NOMO-1 treated with dmso at 0.1 percent for 144 hours (cell line): ENCODE data around the gene ADORA2B.
A peak's percentile ranks its signal among the peaks of the same experiment; 100 is the strongest.
"Not testable (repeated sequence)": the region's sequence is repeated elsewhere in the genome, so short reads cannot be mapped to it uniquely, and the experiment has no call there.

Experiments
- DNase-seq: peaks from one replicate; lab custom pipeline; 2025; ENCODE audit not compliant: unreplicated experiment; lab: John Stamatoyannopoulos, UW

ADORA2B gene

DNA sequence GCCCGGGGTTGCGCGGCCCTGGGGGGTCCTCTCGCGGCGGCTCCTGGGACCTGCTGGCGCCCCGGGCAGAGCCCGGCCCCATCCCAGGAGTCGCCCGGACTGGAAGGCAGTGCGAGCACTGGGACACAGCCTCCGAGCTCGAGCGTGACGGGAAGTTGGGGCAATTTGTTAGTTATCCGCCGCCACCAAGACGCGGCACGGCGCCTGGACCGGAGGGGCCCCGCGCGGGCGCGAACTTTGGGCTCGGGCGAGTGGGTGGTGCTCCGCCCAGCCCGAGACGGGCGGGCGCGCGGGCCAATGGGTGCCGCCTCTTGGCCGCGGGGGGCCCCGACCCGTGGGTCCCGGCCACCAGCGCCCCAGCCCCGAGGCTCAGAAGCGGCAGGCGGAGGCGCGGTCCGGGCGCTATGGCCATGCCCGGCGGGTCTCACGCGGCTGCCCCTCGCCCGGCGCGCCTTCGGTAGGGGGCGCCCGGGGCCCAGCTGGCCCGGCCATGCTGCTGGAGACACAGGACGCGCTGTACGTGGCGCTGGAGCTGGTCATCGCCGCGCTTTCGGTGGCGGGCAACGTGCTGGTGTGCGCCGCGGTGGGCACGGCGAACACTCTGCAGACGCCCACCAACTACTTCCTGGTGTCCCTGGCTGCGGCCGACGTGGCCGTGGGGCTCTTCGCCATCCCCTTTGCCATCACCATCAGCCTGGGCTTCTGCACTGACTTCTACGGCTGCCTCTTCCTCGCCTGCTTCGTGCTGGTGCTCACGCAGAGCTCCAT, at the start of gene ADORA2B:
ADORA2B (plus strand) TSS at position 372 of the 768 bp plus-strand sequence; CDS start at position 491, 119 bp downstream.
- DNase-seq, result peak; percentile 60

DNA sequence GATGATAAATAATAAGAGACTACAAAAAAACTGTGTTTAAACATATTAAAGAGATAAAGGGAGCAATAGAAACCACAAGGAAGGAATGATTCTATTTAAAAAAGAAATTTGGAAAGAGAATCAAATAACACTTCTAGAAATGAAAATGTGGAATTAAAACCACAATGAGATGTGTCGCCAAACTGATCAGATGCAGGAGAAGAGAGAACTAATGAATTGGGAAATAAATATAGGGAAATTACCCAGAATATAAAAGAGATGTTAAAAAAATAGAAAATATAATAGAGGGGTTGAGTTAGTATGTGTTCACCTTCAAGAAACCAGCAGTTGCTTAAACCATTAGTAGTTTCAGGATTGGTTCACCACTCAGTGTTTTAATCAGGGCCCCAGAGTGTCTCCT, 48.7 kb upstream of the ADORA2B start:
- DNase-seq, result no peak

DNA sequence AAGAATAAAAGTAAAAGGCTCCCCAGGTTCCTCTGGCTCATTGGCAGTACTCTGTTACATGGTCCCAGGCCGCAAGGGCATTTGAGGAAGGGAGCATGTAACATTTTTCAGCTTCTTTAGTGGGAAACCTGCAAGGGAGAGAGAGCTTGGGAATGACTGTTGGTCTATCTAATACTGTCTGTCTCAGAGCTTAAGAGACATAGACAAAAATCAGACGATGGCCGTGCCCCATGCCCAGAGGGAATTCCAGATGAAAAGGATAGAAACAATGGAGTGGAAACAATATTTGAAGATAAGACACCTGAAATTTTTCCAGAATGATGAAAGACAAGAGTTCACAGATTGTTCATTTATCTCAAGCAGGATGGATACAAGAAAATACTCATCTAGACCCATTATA, 48.1 kb upstream of the ADORA2B start:
- no peak for DNase-seq

DNA sequence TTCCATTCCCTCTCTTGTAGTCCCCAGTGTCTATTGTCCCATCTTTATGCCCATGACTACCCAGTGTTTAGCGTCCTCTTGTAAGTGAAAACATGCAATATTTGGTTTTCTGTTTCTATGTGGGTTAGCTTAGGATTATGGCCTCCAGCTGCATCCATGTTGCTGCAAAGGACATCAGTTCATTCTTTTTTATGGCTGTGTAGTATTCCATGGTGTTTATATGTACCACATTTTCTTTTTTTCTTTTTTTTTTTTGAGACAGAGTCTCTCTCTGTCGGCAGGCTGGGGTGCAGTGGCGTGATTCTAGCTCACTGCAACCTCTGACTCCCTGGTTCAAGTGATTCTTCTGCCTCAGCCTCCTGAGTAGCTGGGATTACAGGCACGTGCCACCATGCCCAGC, 45.3 kb upstream of the ADORA2B start:
- DNase-seq, result not testable (repeated sequence)

DNA sequence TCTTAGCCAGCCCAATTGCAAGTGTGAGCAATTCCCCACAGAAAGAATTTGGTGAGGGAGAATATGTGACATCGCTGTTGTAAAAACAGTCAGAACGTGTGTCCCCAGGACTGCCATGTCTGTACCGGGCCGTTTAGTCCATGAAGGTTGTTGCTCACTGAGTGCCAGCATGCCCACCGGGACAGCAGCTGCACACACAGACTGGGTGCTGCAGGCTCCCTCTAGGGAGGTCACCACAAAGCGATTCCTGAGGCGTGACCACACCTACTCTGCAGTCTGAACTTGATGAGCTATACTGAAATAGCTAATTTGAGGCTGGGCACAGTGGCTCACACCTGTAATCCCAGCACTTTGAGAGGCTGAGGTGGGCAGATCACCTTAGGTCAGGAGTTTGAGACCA, 44.1 kb upstream of the ADORA2B start:
- no peak for DNase-seq

- DNase-seq, result not testable (repeated sequence)
Observed at GRCh38 chr17:15905236-15905635, 39.7 kb upstream of the ADORA2B start.

DNA sequence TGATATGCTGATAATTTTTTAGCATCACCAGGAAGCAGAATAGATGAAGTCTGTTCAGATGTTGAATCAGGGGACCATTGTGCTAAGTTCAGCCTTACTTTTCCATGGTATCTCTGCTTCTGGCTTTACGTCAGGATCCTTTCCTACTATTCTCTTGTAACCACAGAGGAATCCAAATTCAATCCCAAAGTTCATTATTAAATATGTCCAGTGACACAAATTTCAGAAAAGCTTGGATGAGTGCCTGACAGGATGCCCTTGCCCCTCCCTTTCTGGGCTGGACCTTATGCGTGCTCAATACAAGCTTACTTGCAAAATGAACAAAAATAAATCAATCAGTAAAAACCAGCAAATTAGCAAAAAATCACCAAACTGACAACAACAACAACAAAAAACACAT, 37.6 kb upstream of the ADORA2B start:
- DNase-seq, result no peak

DNA sequence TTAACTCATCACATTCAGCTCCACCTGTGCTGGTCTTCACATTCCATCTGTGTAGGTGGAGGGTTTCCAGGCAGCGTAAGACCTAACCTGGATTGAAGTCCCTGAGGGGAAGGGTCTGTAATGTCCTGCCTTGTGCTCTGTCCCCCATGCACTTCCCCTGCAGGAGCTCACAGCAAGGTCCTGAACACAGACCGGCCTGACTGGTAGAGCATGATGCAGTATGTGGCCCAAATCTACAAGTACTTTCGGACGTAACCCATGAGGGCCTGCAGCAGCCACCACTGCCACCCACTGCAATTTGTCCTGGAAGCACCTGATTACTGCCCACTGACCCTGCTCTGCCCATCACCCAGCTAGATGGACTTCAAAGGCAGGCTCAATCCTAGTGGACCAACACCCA, 36.6 kb upstream of the ADORA2B start:
- DNase-seq, result no peak

GRCh38 chr17:15909481-15909991, 35.4 kb upstream of the ADORA2B start:
- no peak for DNase-seq

DNA sequence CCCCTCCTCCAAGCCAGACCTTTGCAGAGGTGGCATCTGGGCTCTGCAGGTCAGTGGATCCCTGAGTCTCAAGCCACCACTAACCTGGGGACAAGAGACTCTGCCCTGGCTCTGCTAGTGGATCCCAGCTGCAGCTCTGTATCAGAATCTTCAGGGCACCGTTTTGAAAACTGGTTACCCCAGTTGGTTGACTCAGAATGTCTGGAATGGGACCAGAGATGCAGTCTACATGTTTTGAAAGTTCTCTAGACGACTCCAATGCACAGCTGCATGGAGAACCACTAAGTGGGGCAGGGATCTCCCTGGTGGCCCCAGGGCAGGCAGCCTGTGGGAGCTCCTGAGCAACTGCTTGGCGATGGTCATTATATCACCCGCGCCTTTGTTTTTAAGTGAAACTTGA, 34.1 kb upstream of the ADORA2B start:
- DNase-seq, result no peak

DNA sequence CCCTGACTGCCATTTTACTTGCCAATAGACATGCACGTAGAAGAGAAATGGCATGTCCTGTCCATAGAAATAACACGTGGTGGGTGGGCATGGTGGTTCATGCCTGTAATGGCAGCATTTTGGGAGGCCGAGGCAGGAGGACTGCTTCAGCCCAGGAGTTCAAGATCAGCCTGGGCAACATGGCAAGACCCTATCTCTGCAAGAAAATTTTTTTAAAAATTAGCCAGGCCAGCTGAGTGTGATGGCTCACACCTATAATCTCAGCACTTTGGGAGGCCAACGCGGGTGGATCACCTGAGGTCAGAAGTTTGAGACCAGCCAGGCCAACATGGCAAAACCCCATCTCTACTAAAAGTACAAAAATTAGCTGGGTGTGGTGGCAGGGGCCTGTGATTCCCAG, 33.2 kb upstream of the ADORA2B start:
- DNase-seq, result not testable (repeated sequence)

DNA sequence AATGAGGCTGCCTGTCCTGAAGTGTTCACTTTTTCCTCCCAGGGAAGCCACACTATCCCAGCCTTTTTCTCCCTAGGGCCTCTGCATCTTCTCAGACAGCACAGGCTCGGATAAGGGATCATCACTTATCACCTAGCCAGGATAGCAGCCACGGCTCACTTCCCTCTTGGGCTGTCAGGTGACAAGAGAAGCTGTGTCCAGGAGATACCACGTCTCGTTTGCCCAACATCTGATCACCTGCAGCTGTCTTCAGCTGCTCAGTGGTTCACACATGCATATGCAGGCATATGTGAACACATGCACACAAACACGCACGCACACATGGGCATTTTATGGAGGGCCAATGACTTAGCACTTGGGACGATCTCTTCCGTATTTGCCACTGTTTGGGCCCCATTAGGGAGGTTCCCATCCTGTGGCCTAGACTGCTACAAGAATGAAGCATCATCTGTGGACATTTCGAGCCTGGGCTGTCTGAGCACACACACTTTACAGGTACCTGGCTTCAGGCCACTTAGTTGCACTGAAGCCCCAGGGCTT, 32.4 kb upstream of the ADORA2B start:
- no peak for DNase-seq

DNA sequence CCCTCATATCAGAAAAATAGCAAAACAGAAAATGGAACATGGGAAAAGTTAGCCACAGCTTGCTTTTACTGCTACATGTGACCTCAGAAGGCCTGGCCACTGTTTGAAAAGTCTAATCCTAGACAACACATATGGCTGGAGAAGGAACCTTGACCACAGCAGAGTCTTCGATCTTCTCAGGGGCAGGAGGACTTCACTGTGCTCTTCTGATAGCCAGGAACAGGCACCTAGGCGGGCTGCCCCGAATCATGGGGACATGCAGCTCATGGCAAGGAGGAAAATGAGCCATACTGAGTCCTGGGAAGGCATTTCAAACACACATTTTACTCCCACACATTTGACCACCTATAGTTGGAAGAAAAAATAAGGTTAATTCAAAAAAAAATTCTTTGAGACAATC, 31.1 kb upstream of the ADORA2B start:
- DNase-seq, result no peak

GRCh38 chr17:15914400-15915170, 30.3 kb upstream of the ADORA2B start:
- peak; percentile 20 for DNase-seq

DNA sequence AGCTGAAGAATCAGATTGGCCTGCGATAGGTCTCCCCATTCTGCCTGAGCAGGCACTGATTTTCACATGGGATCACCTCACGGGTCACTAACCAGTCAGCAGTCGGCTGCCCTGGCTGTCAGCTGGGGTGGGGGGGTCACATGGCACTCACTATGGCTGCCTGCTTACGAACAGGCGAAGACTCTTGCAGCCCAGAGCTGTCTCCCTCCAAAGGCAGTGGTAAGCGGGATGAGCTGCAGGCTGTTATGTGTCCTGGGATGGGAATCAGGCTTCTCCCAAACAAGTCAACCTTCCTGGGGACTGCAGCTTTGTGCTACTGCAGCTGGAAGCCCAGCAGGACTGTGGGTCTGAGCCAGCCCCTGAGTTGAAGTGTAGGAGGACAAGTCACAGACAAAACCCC, 29.0 kb upstream of the ADORA2B start:
- DNase-seq, result no peak

- no peak for DNase-seq
Observed at GRCh38 chr17:15917021-15917437, 27.9 kb upstream of the ADORA2B start.

DNA sequence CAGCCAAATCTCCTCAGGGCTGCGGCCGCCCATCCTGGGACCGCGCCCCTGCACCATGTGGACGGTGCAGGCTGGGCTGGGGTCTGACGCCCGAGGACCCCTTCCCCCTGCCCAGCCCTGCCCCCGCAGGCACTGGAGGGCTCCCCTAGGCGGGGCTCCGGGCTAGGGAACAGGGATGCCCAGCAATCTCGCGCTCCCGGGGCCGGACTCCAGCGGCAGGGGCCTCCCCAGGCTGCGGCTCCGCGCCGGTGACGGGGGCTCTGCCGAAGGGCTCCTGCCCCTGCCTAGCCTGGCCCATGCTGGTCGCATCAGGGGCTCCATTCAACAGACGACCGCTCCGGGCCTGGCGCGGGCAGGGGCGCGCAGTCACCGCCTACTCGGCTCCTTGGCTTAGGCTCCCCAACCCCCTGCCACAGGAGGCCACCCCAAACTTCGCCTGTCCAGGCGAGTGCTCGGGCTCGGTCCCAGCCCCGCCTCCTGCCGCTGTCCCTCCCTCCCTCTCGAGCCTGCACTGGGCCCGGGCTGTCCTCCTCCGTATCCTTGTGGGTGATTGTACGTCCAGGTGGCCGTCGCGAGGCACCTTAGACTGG, 27.4 kb upstream of the ADORA2B start:
- no peak for DNase-seq

- no peak for DNase-seq
Observed at GRCh38 chr17:15918261-15918660, 26.7 kb upstream of the ADORA2B start.

DNA sequence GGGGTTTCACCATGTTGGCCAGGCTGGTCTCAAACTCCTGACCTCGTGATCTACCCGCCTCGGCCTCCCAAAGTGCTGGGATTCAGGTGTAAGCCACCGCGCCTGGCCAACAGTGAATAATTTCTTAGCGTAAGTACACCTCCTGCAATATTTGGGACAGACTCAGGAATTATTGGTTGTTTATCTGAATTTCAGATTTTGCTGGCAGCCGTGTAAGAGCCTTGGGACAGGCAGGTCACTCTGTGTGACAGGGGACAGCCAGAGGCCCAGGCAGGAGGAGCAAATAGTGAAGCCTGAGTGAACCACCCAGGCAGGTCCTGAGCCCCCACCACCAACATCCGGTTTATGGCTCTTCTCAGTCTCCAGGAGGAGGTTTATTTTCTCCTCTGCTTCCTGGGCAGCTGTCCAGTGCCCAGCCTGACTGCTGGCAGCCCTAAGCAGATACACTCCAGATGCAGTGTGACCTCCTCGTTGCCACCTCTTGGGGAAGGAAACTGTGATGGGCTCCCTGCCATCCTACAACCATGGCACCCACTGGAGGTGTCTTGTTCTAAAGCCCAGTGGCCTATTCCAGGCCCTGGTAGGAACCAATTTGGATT, 26.2 kb upstream of the ADORA2B start:
- DNase-seq, result no peak

- DNase-seq, result no peak
Observed at GRCh38 chr17:15919466-15919865, 25.5 kb upstream of the ADORA2B start.

DNA sequence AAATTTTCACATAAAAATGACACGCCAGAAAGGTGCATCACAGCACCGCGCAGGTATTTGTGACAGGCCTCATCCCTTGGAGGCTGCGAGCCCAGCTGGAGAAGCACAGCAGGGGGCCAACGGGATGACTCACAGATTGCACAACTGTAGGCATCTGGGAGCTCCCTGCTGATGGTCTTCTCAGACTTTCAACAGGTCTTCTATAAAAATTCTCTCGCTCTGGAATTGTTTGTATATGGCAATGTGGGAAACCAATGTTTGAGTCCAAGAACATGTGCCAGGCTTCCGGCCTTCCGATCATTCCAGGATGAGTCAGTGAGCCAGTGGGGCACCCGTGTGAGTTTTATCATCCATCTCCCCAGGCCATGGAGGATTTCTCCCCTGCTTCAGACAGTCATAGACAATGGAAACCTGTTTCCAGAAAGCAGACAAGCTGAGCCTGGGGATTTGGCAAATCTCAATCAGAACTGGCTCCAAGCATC, 24.1 kb upstream of the ADORA2B start:
- DNase-seq, result peak; percentile 10
